ENCODE data around the gene PRELID3B. TPM values are rescaled to one million over a fixed set of nuclear protein-coding genes. Genes with fewer than 3 reads are reported as not detected.

PRELID3B gene
- total and polyA plus RNA-seq, 2 of the 8 experiments (the other 6 are each of a cell fraction or from before 2014, with no cell fraction given): 8.1 to 50.5 TPM

- Histone ChIP-seq H2BK15ac (ENCODE audit: low read length) (no peak overlapping the region), H2BK12ac (ENCODE audit: low read depth, low read length) (no peak overlapping the region), H3K23ac (ENCODE audit: insufficient read length) (no peak overlapping the region), H3K14ac (ENCODE audit: insufficient read length) (no peak overlapping the region), H4K8ac (ENCODE audit: extremely low read depth, insufficient read depth, low read length) (no peak overlapping the region), H3K4me1 (replicated peaks in 1 of 4; ENCODE audit: control insufficient read depth in 3 of 4, insufficient read depth in 4 of 4, low read length in 3 of 4) (no peaks in the 10 kb centered on the region), H3K23me2 (ENCODE audit: low read depth, low read length) (0 out of 2 replicates have a peak, but pooled peaks cover 2% of the 10 kb centered on the region), H4K91ac (replicated peaks; ENCODE audit: insufficient read length, low read length) (no peak overlapping the region), H3K9ac (replicated peaks in 1 of 4; ENCODE audit: extremely low read depth in 1 of 4, low read depth in 3 of 4, low read length in 3 of 4) (no peak overlapping the region), H3K56ac (replicated peaks; ENCODE audit: insufficient read length, low read depth, low read length) (no peak overlapping the region), H4K5ac (ENCODE audit: insufficient read length, low read depth, low read length) (no peak overlapping the region), H4K20me1 (replicated peaks in 1 of 2; ENCODE audit: control insufficient read depth in 1 of 2, insufficient read depth in 2 of 2, low read length in 2 of 2) (no peaks in the 10 kb centered on the region), H3K27ac (ENCODE audit: low read depth, low read length) (no peak overlapping the region), H3K4ac (replicated peaks; ENCODE audit: insufficient read length, low read depth, low read length) (no peak overlapping the region), H2AK5ac (ENCODE audit: low read depth, low read length) (no peak overlapping the region), H3K18ac (ENCODE audit: extremely low read depth, low read length) (no peak overlapping the region), H3K36me3 (ENCODE audit: control insufficient read depth in 2 of 4, insufficient read depth in 4 of 4, low read length in 3 of 4) (no peaks in the 10 kb centered on the region), H2BK5ac (ENCODE audit: low read depth, low read length) (no peak overlapping the region), H2AFZ (ENCODE audit: low read length) (no peak overlapping the region), H3K27me3 (replicated peaks in 1 of 4; ENCODE audit: control insufficient read depth in 3 of 4, extremely low read depth in 1 of 4, insufficient read depth in 3 of 4, low read length in 3 of 4) (no peaks in the 10 kb centered on the region; a peak in 2 of 7 replicates), H3K79me2 (ENCODE audit: control insufficient read depth in 1 of 2, insufficient read depth in 2 of 2, low read length in 2 of 2) (no peaks in the 10 kb centered on the region), H2BK20ac (ENCODE audit: low read length) (no peak overlapping the region), H3K79me1 (ENCODE audit: low read depth, low read length) (no peaks in the 10 kb centered on the region), H2BK120ac (replicated peaks; ENCODE audit: low read depth, low read length) (no peak overlapping the region), H3K4me3 (ENCODE audit: extremely low read depth in 1 of 4, insufficient read depth in 2 of 4, low read depth in 3 of 4, low read length in 4 of 4) (no peak overlapping the region), H3K9me3 (ENCODE audit: insufficient read depth in 2 of 2, low read depth in 1 of 2, low read length in 1 of 2) (no peaks in the 10 kb centered on the region), H3K4me2 (ENCODE audit: insufficient read depth in 1 of 2, low read depth in 2 of 2, low read length in 2 of 2) (no peak overlapping the region)
- CTCF ChIA-PET (ENCODE audit: partially characterized antibody): interaction anchor here (0.6 to 1.5 kb wide), 4 partner anchors 9 to 119 kb away, joined by 3 to 4 read pairs (median 3); no protein-coding TSS in a partner anchor
- TF ChIP-seq CTCF (IDR thresholded peaks at IDR 0.05; ENCODE audit: control extremely low read depth in 1 of 3, insufficient read depth in 1 of 3, low read depth in 1 of 3, low read length in 3 of 3) (no peak), TAF1 (IDR thresholded peaks at IDR 0.05; ENCODE audit: low read depth, low read length) (no peak), CTBP2 (IDR thresholded peaks at IDR 0.05; ENCODE audit: borderline replicate concordance, insufficient read depth, insufficient read length, low read length) (no peak), POLR2A (IDR thresholded peaks at IDR 0.05; ENCODE audit: control extremely low read depth in 1 of 2, low read depth in 2 of 2, low read length in 2 of 2) (no peak), SRF (IDR thresholded peaks at IDR 0.05; ENCODE audit: low read depth, low read length) (no peak)
- FAIRE-seq (no peak), DNase-seq (ENCODE audit: low read depth in 1 of 2, low spot score in 2 of 2) (no peak)
- 85% methylated on average over 4 of the region's 4 CpGs; no CpG with 5 or more reads in 1 of the 2 experiments for WGBS, 2 experiments (ENCODE audit: extremely low coverage in 1 of 2, insufficient coverage in 1 of 2, insufficient read length in 1 of 2, insufficient replicate concordance in 2 of 2, low coverage in 1 of 2, low lambda C conversion rate in 2 of 2, missing lambda C conversion rate in 1 of 2)
- POLR2A ChIA-PET (ENCODE audit: partially characterized antibody): no interaction called here
Observed at GRCh38 chr20:59075934-59076508, 33.4 kb upstream of the PRELID3B start.
